GM19324 (cell line): ENCODE data around the gene PTAFR.
A peak's percentile ranks its signal among the peaks of the same experiment; 100 is the strongest.

ENCODE experiments used
- ATAC-seq: cut with Tn5 transposase; IDR thresholded peaks from one replicate; pipeline ENCODE4 v1.9.1; 2021; ENCODE audit warnings: mild to moderate bottlenecking, moderate library complexity; ENCODE audit not compliant: unreplicated experiment, low FRiP score

Gene PTAFR, protein sequence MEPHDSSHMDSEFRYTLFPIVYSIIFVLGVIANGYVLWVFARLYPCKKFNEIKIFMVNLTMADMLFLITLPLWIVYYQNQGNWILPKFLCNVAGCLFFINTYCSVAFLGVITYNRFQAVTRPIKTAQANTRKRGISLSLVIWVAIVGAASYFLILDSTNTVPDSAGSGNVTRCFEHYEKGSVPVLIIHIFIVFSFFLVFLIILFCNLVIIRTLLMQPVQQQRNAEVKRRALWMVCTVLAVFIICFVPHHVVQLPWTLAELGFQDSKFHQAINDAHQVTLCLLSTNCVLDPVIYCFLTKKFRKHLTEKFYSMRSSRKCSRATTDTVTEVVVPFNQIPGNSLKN

DNA sequence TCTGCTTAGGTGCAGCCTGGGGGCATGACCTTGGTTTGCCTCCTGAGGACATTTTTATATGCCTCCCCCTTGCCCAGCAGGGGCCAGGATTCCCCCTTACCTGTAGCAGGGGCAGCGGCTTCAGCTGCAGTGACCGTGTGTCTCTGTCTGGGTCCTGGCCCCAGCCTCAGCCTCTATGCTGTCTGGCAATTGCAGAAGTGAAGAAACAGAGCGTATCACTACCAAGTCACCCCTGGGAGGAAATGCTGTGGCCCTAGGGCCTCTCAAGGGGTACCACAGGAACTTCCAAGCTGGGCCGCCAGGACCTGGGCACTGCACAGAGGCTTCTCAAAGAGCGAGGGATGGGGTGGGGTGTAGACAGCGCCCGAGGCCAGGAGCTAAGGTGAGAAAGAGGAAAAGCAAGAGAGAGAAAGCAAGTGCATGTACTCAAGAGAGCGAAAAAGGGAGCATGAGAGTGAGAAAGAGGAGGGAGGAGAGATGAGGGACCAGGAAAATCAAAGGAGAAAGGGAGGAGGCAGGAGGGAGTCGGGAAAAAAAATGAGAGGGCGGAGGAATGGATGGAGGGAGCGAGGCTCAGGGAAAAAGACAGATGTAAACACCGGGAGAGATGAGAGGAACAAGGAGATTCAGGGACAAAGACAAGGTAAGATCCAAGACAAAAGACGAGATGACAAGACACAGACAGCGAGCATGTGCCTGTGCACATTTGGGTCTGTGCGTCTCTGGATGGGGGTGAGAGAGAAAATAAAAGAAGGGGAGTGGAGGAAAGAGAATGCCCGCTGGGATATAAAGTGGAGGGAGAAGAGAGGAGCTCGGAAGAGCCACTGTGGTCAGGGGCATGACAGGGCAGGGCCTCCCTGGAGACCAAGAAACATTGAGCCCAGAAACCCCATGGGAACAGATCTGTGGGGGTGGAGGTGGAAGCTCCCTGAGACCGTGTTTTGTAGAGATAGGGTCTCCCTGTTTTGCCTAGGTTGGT, at the start of gene PTAFR:
TSS of gene PTAFR (minus strand) at position 199 of the 979 bp plus-strand sequence. CDS start 25,669 bp downstream, outside the sequence.
- ATAC-seq = no peak

DNA sequence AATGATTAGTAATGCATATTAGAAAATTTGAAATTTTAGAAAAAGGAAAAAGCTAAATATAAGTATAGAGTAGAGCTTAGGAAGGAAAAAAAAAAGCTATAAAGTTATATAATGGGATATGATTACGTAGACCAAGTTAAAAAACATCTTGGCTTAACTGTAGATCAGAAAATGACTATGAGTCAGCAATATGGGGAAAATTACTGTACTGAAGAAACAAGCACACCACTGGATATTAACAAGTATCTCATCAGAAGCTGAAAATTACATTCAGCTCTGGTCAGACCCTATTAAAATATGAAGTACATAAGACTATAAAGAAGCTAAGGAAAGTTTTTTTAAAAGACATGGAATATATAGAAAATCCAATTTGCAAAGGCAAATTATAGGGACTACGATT, 36.8 kb upstream of the PTAFR start:
- ATAC-seq = no peak

DNA sequence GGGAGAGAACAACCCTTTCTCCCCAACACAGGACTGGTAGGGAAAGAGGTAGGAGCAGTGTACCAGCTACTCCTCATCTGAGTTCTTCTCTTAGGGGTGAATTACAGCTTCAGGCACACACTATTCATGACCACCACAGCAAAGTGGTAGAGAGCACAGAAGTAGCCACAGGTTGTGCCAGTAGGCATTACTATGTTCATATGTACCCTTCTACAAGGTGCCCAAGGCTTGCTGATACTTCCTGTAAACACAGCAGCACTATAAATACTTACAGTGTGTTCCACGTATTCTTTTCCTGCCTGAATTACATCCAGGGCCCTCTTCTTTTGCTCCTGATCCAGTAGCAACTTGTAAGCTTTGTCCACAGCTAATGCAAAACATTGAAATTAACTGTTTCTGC, 33.2 kb upstream of the PTAFR start:
- ATAC-seq = no peak

DNA sequence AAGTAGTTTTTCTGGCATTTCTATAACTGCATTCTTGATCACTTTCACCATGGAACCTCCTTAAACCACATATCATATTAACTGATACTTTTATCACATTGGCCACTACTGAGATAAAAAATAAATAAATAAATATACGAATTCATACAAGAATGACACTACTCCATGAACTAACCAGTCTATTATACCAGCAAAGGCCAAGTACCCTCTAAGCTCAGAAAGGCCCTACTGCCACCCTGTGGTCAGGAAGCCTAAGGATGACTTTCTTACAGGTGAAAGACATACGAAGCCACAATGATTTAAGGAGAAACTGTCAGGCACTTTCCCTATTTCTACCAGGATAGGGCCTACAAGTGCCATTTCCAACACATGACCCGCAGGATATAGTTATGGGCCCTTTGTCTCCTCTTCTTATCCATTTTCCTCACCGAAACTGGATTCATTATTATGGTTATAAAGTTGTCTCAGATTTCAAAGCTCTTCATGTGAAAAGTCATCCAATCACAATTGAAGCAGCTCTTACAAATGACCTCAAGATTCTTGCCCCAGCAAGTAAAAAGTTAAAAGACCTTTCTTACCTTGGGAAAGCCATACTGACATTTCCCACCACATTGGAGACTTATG, 32.4 kb upstream of the PTAFR start:
- no peak for ATAC-seq

DNA sequence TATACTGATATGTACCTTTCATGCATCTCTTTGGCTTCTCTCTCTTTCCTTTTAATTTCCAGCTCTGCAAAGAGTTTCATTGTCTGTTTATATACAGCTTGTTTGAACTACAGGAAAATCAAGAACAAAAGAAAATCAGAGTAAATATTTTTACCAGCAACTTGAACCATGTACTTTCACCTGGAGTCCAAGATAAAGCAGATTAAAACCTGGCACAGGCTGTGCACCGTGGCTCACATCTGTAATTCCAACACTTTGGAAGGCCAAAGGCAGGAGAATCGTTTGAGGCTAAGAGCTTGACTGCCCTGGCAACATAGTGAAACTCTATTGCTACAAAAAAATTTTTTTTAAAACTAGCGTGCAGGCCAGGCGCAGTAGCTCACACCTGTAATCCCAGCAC, 28.8 kb upstream of the PTAFR start:
- no peak for ATAC-seq

DNA sequence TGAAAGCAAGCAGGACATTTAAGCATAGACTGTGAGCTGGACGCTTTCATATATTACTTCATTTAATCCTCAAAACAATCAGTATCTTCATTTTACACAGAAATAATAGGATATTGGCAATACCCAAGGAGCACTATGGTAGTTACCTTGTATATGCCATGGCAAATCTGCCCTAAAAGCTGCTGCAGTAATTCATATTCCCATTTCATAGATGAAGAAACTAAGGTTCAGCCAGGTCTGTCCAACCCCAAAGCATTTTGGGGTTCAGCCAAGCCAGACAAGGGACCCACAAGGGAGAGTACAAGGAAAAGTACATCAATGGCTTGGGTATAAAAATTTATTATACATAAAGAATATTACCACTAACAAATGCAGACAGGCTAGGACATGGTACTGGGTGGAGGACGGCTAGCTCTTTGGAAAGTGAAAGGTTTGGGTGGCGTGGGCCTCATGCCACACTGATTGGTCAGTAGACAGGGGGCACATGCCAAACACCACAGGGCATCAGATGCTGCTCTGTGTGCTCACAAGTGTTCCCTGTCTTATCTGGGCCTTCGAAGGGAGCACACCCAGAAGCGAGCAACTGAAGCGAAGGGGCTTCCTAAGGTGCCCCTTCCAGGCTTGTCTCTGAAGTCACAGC, 23.9 kb upstream of the PTAFR start:
- peak; percentile 10 for ATAC-seq

DNA sequence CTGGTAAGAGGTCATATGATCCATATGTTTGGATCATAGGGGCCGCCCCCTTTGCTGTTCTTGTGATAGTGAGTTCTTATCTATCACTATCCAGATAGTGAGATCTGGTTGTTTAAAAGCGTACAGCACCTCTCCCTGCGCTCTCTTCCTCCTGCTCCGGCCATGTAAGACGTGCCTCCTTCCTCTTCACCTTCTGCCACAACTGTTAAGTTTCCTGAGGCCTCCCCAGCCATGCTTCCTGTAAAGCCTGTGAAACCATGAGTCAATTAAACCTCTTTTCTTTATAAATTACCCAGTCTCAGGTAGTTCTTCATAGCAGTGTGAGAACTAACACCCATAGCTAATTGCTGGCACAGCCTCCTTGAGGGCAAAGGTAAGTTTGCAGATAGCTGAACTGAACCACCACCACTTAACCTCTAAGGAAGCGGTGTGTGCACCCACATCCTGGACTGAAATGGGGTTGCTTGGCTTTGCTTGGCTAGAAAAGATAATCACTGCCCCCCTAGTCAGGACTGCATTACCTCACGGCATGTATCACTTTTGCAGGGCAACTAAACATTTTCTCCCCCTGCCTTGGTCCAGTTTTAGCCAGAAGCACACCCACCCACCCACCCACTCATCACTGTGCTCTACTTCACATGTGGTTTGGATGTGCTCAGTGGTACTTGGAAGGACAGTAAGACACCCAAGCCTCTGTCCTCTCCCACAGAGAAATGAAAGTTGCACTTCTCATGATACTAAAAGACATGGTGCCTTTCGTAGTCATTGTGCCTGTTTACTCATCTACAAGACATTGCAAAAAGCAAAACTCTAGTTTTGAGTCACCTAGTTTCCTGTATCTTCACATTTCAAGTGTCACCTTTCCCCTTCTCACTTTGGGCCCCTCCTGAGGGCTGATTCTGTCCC, 23.1 kb upstream of the PTAFR start:
- ATAC-seq = peak; percentile 76

DNA sequence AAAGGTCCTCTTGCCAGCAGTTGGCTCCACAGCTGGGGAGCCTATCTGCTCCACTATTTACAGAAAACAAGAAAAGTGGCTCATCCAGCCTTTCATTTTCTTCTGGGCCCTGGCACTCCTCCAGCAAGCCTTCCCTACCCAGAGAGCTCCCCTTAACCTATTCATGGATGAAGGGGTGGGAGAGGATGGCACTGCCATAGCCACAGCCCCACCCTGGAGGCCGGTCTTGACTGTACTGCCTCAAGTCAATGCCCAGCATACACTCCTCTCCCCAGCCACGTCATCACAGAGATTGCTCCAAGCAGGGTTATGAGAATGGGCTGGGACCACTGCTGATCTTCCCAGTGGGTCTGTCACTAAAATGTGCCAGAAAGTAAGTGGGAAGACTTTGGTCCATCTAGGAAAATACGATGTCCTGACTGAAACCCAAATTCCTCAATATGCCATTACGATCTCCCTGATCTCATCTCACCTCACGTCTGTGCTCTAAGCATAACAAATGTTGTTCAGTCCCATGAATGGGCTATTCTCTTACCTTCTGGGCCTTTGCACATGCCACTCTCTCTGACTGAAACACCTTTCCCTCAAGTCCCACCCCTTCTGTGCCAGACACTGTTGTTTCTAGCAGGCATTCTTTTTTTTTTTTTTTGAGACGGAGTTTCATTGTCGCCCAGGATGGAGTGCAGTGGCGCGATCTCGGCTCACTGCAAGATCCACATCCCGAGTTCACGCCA, 21.4 kb upstream of the PTAFR start:
- ATAC-seq = no peak

DNA sequence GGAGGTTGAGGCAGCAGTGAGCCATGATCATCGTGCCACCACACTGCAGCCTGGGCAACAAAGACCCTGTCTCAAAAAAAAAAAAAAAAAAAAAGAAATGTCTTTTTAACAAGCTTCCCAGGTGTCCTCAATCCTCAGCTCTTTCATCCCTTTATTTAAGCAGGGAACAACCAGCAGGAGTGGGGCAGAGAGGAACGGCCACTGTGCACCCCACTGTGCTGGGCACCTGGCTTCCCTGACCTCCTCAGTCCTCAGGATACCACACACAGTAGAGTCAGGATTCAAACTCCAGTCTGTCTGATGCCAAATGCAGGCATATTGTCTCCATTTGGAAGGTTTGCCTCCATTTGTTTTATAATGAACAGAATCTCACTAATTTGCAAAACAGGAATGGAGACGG, 19.8 kb upstream of the PTAFR start:
- ATAC-seq = no peak

DNA sequence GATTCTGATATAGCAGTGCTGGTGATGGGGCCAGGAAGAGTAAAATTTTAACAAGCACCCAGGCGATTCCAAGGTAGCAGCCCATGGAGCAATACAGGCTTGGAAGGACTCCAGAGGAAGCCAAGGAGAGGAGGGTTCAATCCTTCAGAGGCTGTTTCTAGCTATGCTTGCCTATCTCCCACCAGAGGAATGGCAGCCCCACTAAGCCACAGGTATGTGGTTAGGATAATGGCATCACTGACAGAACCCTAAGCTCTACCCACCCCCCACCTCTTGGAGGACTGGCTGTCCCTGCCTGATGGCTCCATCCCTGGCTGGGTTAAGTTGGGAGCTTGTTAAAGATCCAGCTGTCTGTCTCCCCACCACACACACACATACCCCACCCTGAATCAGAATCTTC, 19.3 kb upstream of the PTAFR start:
- ATAC-seq = no peak

DNA sequence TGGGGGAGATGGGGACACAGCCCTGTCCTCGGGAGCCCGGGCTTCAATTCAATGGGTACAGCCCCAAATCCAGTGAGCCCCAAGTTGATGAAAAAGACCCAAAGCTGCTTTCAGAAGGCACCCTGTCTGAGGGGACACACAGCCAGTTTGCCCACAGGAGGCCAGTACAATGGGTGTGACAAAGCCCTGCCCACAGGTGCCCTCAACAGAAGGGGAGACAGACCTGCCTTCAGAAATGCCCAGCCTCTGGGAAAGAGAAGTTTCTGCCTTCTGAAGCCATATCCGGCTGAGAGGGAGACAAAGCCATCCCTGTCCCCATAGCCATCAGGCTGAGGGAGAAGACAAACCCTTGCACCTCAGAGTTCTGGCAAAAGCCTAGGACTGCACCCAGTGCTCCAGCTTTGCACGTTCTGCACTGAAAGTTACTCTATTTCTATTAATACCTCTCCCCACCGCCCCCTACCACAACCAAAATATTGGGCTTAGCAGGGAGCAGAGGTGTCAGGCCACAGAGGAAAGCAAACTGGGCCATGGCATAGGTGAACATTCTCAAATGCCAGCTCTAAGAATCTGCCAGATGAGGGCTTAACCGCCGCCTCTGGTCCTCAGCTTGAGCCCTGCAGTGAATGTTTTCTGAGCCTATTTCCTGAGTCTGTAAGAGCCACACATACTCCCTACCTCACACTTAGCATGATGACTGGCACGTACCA, 18.0 kb upstream of the PTAFR start:
- ATAC-seq = no peak

DNA sequence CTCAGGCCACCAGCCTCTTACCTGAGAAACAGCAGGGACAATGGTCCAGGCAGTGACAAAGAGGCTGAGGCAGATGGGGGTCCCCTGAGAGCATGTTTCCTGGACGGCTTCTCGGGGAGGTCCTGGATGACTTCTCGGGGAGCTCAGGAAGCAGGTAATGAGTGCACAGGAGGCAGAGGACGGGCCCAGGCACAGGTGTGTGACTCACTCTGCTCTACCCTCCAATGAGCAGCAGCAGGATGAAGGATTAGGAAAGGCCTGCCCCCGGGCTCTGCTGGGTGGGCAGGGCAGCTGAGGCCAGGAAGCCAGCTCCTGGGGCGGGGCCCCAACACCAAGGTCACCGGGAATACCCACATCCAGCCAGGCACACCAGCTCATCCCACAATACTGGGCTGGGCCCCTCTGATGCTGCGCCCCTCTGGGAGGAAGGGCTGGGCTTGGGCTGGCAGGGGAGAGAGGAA, 17.2 kb upstream of the PTAFR start:
- no peak for ATAC-seq

DNA sequence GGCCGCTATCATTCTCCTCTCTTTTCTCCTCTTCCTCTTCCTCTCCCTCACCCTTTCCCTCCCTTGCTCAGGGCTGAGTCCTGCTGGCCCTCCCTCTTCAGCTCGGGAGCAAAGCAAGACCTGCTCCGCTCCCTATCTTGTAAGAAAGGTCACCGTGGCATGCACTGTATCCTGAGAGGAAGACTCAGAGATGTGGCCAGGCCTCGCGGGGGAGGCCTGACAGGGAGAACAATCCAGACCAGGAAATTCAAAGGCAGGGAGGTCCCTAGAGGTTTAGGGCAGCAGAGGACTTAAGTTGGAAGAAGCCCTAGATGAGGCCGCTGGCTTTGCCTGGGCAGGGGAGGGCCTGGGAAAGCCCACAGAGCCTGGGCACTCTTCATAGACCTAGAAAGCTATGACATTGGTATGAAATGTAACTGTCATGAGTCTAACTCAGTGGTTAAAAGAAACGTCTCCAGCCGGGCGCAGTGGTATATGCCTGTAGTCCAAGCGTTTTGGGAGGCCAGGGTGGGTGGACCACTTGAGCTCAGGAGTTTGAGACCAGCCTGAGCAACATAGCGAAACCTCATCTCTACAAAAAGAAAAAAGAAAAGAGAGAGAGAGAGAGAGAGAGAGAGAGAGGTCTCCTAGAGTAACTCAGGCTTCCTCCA, 14.6 kb upstream of the PTAFR start:
- ATAC-seq = no peak

DNA sequence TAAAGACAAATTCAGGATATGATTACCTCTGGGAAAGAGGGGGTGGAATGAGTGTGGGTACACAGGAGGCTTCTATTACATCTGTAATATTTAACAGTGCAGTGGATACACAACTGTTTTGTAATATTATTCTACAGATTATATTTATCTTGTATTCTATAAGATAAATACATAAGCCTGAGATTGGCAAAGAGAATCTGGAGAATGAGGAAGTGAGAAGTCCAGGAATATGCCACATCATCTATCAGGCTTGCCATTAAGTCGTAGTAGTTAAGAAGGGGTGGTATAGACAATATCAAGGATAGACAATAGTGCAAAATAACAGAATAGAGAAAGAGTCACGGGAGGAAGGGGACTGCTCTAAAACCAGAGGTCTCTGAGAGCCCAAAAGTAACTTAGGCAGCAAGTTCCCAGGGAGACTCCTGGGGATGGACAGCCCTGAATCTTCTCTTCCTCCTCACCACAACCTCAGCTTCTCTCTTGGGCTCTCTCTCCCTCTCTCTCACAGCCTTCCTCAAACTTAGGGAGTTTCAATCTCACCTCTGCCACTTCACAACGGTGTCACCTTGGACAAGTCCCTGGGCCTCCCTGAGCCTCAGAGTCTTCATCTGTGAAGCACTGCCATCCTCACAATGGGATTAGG, 14.0 kb upstream of the PTAFR start:
- no peak for ATAC-seq

DNA sequence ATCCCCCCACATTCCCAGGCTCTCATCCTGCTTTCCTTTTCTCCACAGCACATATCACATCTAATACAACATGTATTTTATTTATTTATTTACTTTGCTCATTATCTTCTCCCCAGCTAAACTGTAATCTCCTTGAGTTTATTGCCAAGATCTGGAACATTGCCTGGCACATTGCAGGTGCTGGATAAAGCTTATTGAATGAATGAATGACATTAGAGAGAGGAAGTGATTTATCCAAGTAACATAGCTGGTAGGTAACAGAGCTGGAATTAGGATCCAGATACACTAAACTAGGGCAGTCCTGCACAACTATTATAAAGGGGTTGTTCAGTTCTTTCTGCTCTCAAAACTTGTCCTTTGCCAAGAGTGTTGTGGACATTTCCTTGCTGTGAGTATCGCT, 8.6 kb upstream of the PTAFR start:
- ATAC-seq = no peak

DNA sequence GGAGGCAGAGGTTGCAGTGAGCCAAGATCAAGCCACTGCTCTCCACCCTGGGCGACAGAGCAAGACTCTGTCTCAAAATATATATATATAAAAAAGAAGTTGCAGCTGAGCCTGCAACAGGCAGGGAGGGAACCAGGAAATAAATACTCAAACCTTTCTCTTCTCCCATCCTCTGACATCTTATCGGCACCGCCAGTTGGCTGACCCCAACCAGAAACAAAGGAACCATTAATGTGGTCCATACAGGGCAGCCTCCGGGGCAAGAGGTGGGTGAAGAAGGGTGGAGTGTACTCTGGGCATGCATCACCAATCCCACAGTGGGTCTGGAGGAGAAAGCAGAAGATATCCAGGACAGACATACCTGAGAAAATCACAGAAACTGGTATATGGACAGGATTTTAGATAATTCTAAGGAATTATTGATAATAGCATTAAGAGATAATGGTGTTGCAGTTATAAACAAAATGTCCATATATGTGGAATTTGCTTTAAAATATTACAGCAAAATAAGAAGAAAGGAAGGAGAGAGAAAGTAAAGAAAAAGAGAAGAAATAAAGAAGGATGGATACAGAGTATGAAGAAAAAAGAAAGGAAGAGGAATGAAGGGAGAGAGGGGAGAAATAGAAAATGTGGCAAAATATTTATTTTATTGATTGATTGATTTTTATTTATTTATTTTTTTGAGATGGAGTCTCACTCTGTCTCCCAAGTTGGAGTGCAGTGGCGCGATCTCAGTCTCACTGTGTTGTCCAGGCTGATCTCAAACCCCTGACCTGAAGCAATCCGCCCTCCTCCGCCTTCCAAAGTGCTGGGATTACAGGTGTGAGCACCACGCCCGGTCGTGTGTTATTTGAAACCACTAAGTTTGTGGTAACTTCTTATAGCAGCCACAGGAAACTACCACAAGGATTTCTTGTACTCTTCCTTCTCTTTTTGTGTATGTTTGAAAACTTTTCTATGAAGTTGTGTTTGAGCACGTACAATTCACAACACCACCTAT, 4.1 kb upstream of the PTAFR start:
- ATAC-seq = no peak
